HCT116 (cell line): ENCODE measurements around the gene UTP20. TPM values are rescaled to one million over a fixed set of nuclear protein-coding genes. Genes with fewer than 3 reads are reported as not detected.

Experiments
- ATAC-seq: fragments of 200-7000 bp; cut with Tn5 transposase; 2 replicates; pipeline ENCODE4 v1.9.1; 2020; ENCODE audit warnings: mild to moderate bottlenecking, moderate library complexity
- BruUV-seq: library from RNA; stranded (reverse); fragments of 400-500 nt; replicated peaks from 2 replicates; lab custom pipeline; 2021; lab: Mats Ljungman, UMichigan
- CTCF ChIA-PET: fragments of 300-600 bp; sonication (Branson Sonifier 250); formaldehyde crosslinking; loops from one replicate; lab custom pipeline; 2021; ENCODE audit warnings: antibody characterized with exemption; lab: Charles Lee
- POLR2A ChIA-PET: fragments of 300-600, 350-600 bp; sonication (Branson Sonifier 250); formaldehyde crosslinking; loops from one replicate; lab custom pipeline; 2021; ENCODE audit warnings: antibody characterized with exemption; lab: Charles Lee
- RAD21 ChIA-PET, 2 experiments: fragments of 300-600 bp; sonication (Branson Sonifier 250); formaldehyde crosslinking; loops; one replicate each; lab custom pipeline; 2023; ENCODE audit warnings: low total read pairs in 2 of 2; ENCODE audit not compliant: uncharacterized antibody in 2 of 2, unreplicated experiment in 2 of 2, low non-redundant PET in 1 of 2; lab: Charles Lee
- DNase-seq: peaks from one replicate; pipeline ENCODE4 v3.0.0-alpha.2; 2010; ENCODE audit warnings: low read depth, low spot score
- H2AFZ ChIP-seq: fragments of 200-600 bp; shearing (Covaris generic), sonication (generic); 2 replicates; pipeline ENCODE4 v1.6.1; 2017; ENCODE audit warnings: low read depth, mixed run types, mixed read lengths, antibody characterized with exemption, low read length; ENCODE audit not compliant: poor library complexity, severe bottlenecking
- H3K27ac ChIP-seq: 2 replicates; pipeline ENCODE4 v1.5.1; 2012; ENCODE audit warnings: low read depth, low read length
- H3K27me3 ChIP-seq: fragments of 200-600 bp; sonication (generic); 2 replicates; pipeline ENCODE4 v1.6.1; 2016; ENCODE audit warnings: mixed run types, low read length, mixed read lengths; ENCODE audit not compliant: insufficient read depth
- H3K36me3 ChIP-seq, 2 experiments: fragments of 200-500 bp in 1 of 2; fragments of 200-600 bp in 1 of 2; sonication (Bioruptor generic) in 1 of 2; sonication (generic) in 1 of 2; 2 replicates each; pipeline versions ENCODE4 v1.5.1 to v1.6.1; 2014 to 2016; ENCODE audit warnings: low read length in 2 of 2, inconsistent platforms in 1 of 2, mixed read lengths in 1 of 2, mixed run types in 1 of 2; ENCODE audit not compliant: insufficient read depth in 2 of 2, control insufficient read depth in 1 of 2
- H3K4me1 ChIP-seq, 2 experiments: fragments of 200-600 bp in 1 of 2; sonication (generic) in 1 of 2; 2 replicates each; pipeline versions ENCODE4 v1.5.1 to v1.6.1; 2012 to 2017; ENCODE audit warnings: low read length in 2 of 2, inconsistent platforms in 1 of 2, mild to moderate bottlenecking in 1 of 2, mixed read lengths in 1 of 2, mixed run types in 1 of 2, moderate library complexity in 1 of 2; ENCODE audit not compliant: insufficient read depth in 2 of 2, control insufficient read depth in 1 of 2
- H3K4me2 ChIP-seq: fragments of 200-600 bp; sonication (generic); 2 replicates; pipeline ENCODE4 v1.6.1; 2017; ENCODE audit warnings: mixed run types, low read length, mixed read lengths
- H3K4me3 ChIP-seq, 2 experiments: fragments of 200-600 bp in 1 of 2; sonication (generic) in 1 of 2; replicated peaks in 1 of 2; 2 replicates each; pipeline ENCODE4 v1.5.1; 2011 to 2016; ENCODE audit warnings: low read length in 2 of 2, control low read depth in 1 of 2, low read depth in 1 of 2, mild to moderate bottlenecking in 1 of 2, mixed read lengths in 1 of 2, mixed run types in 1 of 2
- H3K79me2 ChIP-seq: fragments of 200-600 bp; sonication (generic); 2 replicates; pipeline ENCODE4 v1.6.1; 2017; ENCODE audit warnings: mild to moderate bottlenecking, mixed run types, low read length, moderate library complexity, mixed read lengths; ENCODE audit not compliant: insufficient read depth
- H3K9ac ChIP-seq: fragments of 200-600 bp; sonication (generic); 2 replicates; pipeline ENCODE4 v1.6.1; 2016; ENCODE audit warnings: low read length, mixed read lengths
- H3K9me2 ChIP-seq: fragments of 200-600 bp; sonication (generic), shearing (Covaris generic); 2 replicates; pipeline ENCODE4 v1.6.1; 2017; ENCODE audit warnings: mixed run types, mild to moderate bottlenecking, moderate library complexity; ENCODE audit not compliant: insufficient read depth
- H3K9me3 ChIP-seq, 2 experiments: fragments of 200-500 bp in 1 of 2; fragments of 200-600 bp in 1 of 2; sonication (Bioruptor generic) in 1 of 2; sonication (generic) in 1 of 2; 2 replicates each; pipeline ENCODE4 v1.6.1; 2014 to 2017; ENCODE audit warnings: low read length in 2 of 2, mixed read lengths in 2 of 2, inconsistent platforms in 1 of 2, low read depth in 1 of 2, mild to moderate bottlenecking in 1 of 2, mixed run types in 1 of 2, moderate library complexity in 1 of 2; ENCODE audit not compliant: control insufficient read depth in 1 of 2, insufficient read depth in 1 of 2
- H4K20me1 ChIP-seq: fragments of 200-600 bp; sonication (generic), shearing (Covaris generic); 2 replicates; pipeline ENCODE4 v1.6.1; 2017; ENCODE audit warnings: mixed run types, mild to moderate bottlenecking, moderate library complexity; ENCODE audit not compliant: insufficient read depth
- ATF3 ChIP-seq: IDR thresholded peaks from 2 replicates; pipeline ENCODE4 v1.6.1; 2012
- CEBPB ChIP-seq: IDR thresholded peaks from 2 replicates; pipeline ENCODE4 v1.6.1; 2012; ENCODE audit warnings: low read depth
- CTCF ChIP-seq, 3 experiments: fragments of 200-600 bp in 1 of 3; sonication (generic) in 1 of 3; IDR thresholded peaks in 2 of 3; conservative IDR thresholded peaks in 1 of 3; 2 replicates each; pipeline ENCODE4 v1.5.1; 2012 to 2017; ENCODE audit warnings: low read depth in 2 of 3, low read length in 2 of 3, antibody characterized with exemption in 1 of 3, borderline replicate concordance in 1 of 3, control low read depth in 1 of 3, mild to moderate bottlenecking in 1 of 3, mixed read lengths in 1 of 3, mixed run types in 1 of 3, moderate library complexity in 1 of 3; ENCODE audit not compliant: insufficient read depth in 1 of 3
- EGR1 ChIP-seq: IDR thresholded peaks from 2 replicates; pipeline ENCODE4 v1.6.1; 2012; ENCODE audit warnings: low read depth
- EZH2 ChIP-seq: fragments of 200-600 bp; sonication (generic); IDR thresholded peaks from 2 replicates; pipeline ENCODE4 v1.6.1; 2017; ENCODE audit warnings: antibody characterized with exemption, mixed run types
- EZH2phosphoT487 ChIP-seq: fragments of 200-600 bp; IDR thresholded peaks from 2 replicates; pipeline ENCODE4 v1.6.1; 2018; ENCODE audit warnings: antibody characterized with exemption, borderline replicate concordance
- FOSL1 ChIP-seq: IDR thresholded peaks from 2 replicates; pipeline ENCODE4 v1.6.1; 2012; ENCODE audit warnings: low read depth
- JUND ChIP-seq: IDR thresholded peaks from 2 replicates; pipeline ENCODE4 v1.6.1; 2012
- MAX ChIP-seq: IDR thresholded peaks from 2 replicates; pipeline ENCODE4 v1.6.1; 2012
- POLR2A ChIP-seq: IDR thresholded peaks from 2 replicates; pipeline ENCODE4 v1.7.0; 2011; ENCODE audit warnings: borderline replicate concordance; ENCODE audit not compliant: insufficient read depth, insufficient read length; ENCODE audit errors: extremely low read depth
- POLR2AphosphoS5 ChIP-seq: IDR thresholded peaks from 2 replicates; pipeline ENCODE4 v1.6.1; 2011; ENCODE audit warnings: mild to moderate bottlenecking, low read depth, low read length, moderate library complexity
- RAD21 ChIP-seq: IDR thresholded peaks from 2 replicates; pipeline ENCODE4 v1.6.1; 2012; ENCODE audit warnings: low read depth, mild to moderate bottlenecking
- REST ChIP-seq: IDR thresholded peaks from 2 replicates; pipeline ENCODE4 v1.6.1; 2012; ENCODE audit warnings: low read depth
- SIN3A ChIP-seq: IDR thresholded peaks from 2 replicates; pipeline ENCODE4 v1.6.1; 2012; ENCODE audit warnings: low read depth
- SP1 ChIP-seq: IDR thresholded peaks from 2 replicates; pipeline ENCODE4 v1.6.1; 2012; ENCODE audit warnings: low read depth
- SRF ChIP-seq: IDR thresholded peaks from 2 replicates; pipeline ENCODE4 v1.6.1; 2012; ENCODE audit warnings: low read depth
- TCF7L2 ChIP-seq: IDR thresholded peaks from 2 replicates; pipeline ENCODE4 v1.7.0; 2011; ENCODE audit warnings: borderline replicate concordance, inconsistent platforms; ENCODE audit not compliant: insufficient read depth, insufficient read length; ENCODE audit errors: extremely low read depth
- ZNF274 ChIP-seq: fragments of 200-500 bp; sonication (Bioruptor generic); IDR thresholded peaks from 2 replicates; pipeline ENCODE4 v1.6.1; 2014; ENCODE audit warnings: mild to moderate bottlenecking, low read depth, low read length, inconsistent platforms
- intact Hi-C: fragments of 100-400 bp; cut with micrococcal nuclease; formaldehyde crosslinking; loops from 2 replicates; pipeline ENCODE4 v1.10.0; 2022
- total RNA-seq: library from RNA; stranded (reverse); gene quantifications from one replicate; pipeline ENCODE4 v1.2.1, GENCODE V29; 2021; ENCODE audit not compliant: unreplicated experiment

UTP20 gene
- total RNA-seq, 1 experiment from 2014 or later, result 19.3 TPM

- ChIA-PET RAD21 (no interaction called here), POLR2A (no interaction called here), CTCF (no interaction called here)
- H3K4me3 ChIP-seq, result no peak overlapping the region
- no peak overlapping the region for H3K27ac ChIP-seq
- H3K36me3 ChIP-seq, result no peaks in the 10 kb centered on the region
- H3K4me1 ChIP-seq, result no peaks in the 10 kb centered on the region
- H4K20me1 ChIP-seq, result no peaks in the 10 kb centered on the region
- TF ChIP-seq JUND (no peak), FOSL1 (no peak), TCF7L2 (no peak), CEBPB (no peak)
- no peak overlapping the region for H2AFZ ChIP-seq
- H3K27me3 ChIP-seq, result no peaks in the 10 kb centered on the region
- no peak overlapping the region for H3K9ac ChIP-seq
- DNase-seq (no peak), ATAC-seq (no peak)
- intact Hi-C loops, result no loop called here
- H3K4me2 ChIP-seq, result no peak overlapping the region
- no peaks in the 10 kb centered on the region; the same call in 1 of the 2 replicates for H3K9me2 ChIP-seq
- no peaks in the 10 kb centered on the region for H3K9me3 ChIP-seq
- no TSS peak for BruUV-seq
- no peaks in the 10 kb centered on the region for H3K79me2 ChIP-seq
These were observed 36.3 kb upstream of the UTP20 start for GRCh38 chr12:101243616-101244015.

GRCh38 chr12:101256266-101256665, 23.6 kb upstream of the UTP20 start:
- Histone ChIP-seq H3K9ac (no peak overlapping the region), H3K79me2 (no peaks in the 10 kb centered on the region), H3K9me3 (no peaks in the 10 kb centered on the region), H3K9me2 (no peaks in the 10 kb centered on the region), H3K4me3 (no peak overlapping the region), H3K4me1 (no peaks in the 10 kb centered on the region), H3K27me3 (no peaks in the 10 kb centered on the region; the same call in 1 of the 2 replicates), H3K4me2 (no peak overlapping the region), H4K20me1 (no peaks in the 10 kb centered on the region), H2AFZ (no peak overlapping the region), H3K27ac (no peak overlapping the region), H3K36me3 (no peaks in the 10 kb centered on the region)
- DNase-seq (no peak), ATAC-seq (no peak)
- POLR2A ChIA-PET, result no interaction called here
- CTCF ChIA-PET, result no interaction called here
- BruUV-seq, result no TSS peak
- RAD21 ChIA-PET, result no interaction called here
- intact Hi-C loops, result no loop called here
- TF ChIP-seq SRF (no peak), SIN3A (no peak), FOSL1 (no peak), REST (no peak), ZNF274 (no peak), RAD21 (no peak), POLR2AphosphoS5 (no peak), MAX (no peak), CTCF (IDR thresholded peaks at IDR 0.05 in 2 of 3, conservative IDR thresholded peaks at IDR 0.05 in 1 of 3; ENCODE audit: borderline replicate concordance in 1 of 3, insufficient read depth in 1 of 3, low read depth in 2 of 3, low read length in 2 of 3) (no peak), POLR2A (no peak), EGR1 (no peak), SP1 (no peak), EZH2 (no peak), ATF3 (no peak), EZH2phosphoT487 (no peak), JUND (no peak)
